Measurements from ENCODE around the gene LRRC75A.

The LRRC75A gene

GRCh38 chr17:16511593-16511992 lies 19.6 kb upstream of the LRRC75A start:
- no peak overlapping the region for H3K4me3 ChIP-seq (replicated peaks; ENCODE audit: low read depth, low read length)
- no peak for TF ChIP-seq CTCF (IDR thresholded peaks at IDR 0.05; ENCODE audit: low read depth, low read length, missing control alignments)
- no peak for DNase-seq (ENCODE audit: extremely low read depth, low read depth)

GRCh38 chr17:16507918-16508533 lies 16.0 kb upstream of the LRRC75A start:
- H3K4me3 ChIP-seq (replicated peaks; ENCODE audit: low read depth, low read length), result no peak overlapping the region
- TF ChIP-seq CTCF (IDR thresholded peaks at IDR 0.05; ENCODE audit: low read depth, low read length, missing control alignments), result no peak
- DNase-seq (ENCODE audit: extremely low read depth, low read depth), result no peak

GRCh38 chr17:16506188-16506587 lies 14.2 kb upstream of the LRRC75A start:
- DNase-seq (ENCODE audit: extremely low read depth, low read depth), result no peak
- no peak overlapping the region for H3K4me3 ChIP-seq (replicated peaks; ENCODE audit: low read depth, low read length)
- peak; percentile 25 for TF ChIP-seq CTCF (IDR thresholded peaks at IDR 0.05; ENCODE audit: low read depth, low read length, missing control alignments)

- no peak overlapping the region for H3K4me3 ChIP-seq (replicated peaks; ENCODE audit: low read depth, low read length)
- no peak for TF ChIP-seq CTCF (IDR thresholded peaks at IDR 0.05; ENCODE audit: low read depth, low read length, missing control alignments)
- DNase-seq (ENCODE audit: extremely low read depth, low read depth), result no peak
These were observed 13.0 kb upstream of the LRRC75A start for GRCh38 chr17:16504984-16505383.

GRCh38 chr17:16496820-16497489 lies 5.0 kb upstream of the LRRC75A start:
- no peak for DNase-seq (ENCODE audit: extremely low read depth, low read depth)
- H3K4me3 ChIP-seq (replicated peaks; ENCODE audit: low read depth, low read length), result no peak overlapping the region
- no peak for TF ChIP-seq CTCF (IDR thresholded peaks at IDR 0.05; ENCODE audit: low read depth, low read length, missing control alignments)

- no peak for TF ChIP-seq CTCF (IDR thresholded peaks at IDR 0.05; ENCODE audit: low read depth, low read length, missing control alignments)
- DNase-seq (ENCODE audit: extremely low read depth, low read depth), result no peak
- no peak overlapping the region for H3K4me3 ChIP-seq (replicated peaks; ENCODE audit: low read depth, low read length)
These were observed 4.2 kb upstream of the LRRC75A start for GRCh38 chr17:16495980-16496819.

All from HFF-Myc (cell line).